Mucosa of rectum (tissue), 2 donors: ENCODE data around the gene MEGF11.

ENCODE experiments used
- H3K27ac ChIP-seq, 2 donors: one replicate each; pipeline ENCODE4 v1.7.0; 2013; ENCODE audit warnings: inconsistent platforms in 2 of 2, low read depth in 2 of 2, low read length in 2 of 2
- H3K27me3 ChIP-seq, 2 donors: one replicate each; pipeline ENCODE4 v1.7.0; 2013; ENCODE audit warnings: low read length in 2 of 2; ENCODE audit not compliant: control insufficient read depth in 2 of 2, insufficient read depth in 2 of 2
- H3K36me3 ChIP-seq, 2 donors: one replicate each; pipeline ENCODE4 v1.7.0; 2013; ENCODE audit warnings: low read length in 2 of 2; ENCODE audit not compliant: control insufficient read depth in 2 of 2, insufficient read depth in 2 of 2
- H3K4me1 ChIP-seq, 2 donors: one replicate each; pipeline ENCODE4 v1.7.0; 2013; ENCODE audit warnings: low read length in 2 of 2, mild to moderate bottlenecking in 1 of 2; ENCODE audit not compliant: control insufficient read depth in 2 of 2, insufficient read depth in 2 of 2
- H3K4me3 ChIP-seq, 2 donors: one replicate each; pipeline ENCODE4 v1.7.0; 2013; ENCODE audit warnings: low read length in 2 of 2
- H3K9ac ChIP-seq, 2 donors: one replicate each; pipeline ENCODE4 v1.7.0; 2013; ENCODE audit warnings: low read length in 2 of 2, low read depth in 1 of 2, mild to moderate bottlenecking in 1 of 2
- H3K9me3 ChIP-seq, 2 donors: one replicate each; pipeline ENCODE4 v1.7.0; 2013; ENCODE audit warnings: low read length in 2 of 2; ENCODE audit not compliant: control insufficient read depth in 2 of 2
- donor health status: healthy.
- donor health status: Normal muscosa, but diverticular disease.

The MEGF11 gene

DNA sequence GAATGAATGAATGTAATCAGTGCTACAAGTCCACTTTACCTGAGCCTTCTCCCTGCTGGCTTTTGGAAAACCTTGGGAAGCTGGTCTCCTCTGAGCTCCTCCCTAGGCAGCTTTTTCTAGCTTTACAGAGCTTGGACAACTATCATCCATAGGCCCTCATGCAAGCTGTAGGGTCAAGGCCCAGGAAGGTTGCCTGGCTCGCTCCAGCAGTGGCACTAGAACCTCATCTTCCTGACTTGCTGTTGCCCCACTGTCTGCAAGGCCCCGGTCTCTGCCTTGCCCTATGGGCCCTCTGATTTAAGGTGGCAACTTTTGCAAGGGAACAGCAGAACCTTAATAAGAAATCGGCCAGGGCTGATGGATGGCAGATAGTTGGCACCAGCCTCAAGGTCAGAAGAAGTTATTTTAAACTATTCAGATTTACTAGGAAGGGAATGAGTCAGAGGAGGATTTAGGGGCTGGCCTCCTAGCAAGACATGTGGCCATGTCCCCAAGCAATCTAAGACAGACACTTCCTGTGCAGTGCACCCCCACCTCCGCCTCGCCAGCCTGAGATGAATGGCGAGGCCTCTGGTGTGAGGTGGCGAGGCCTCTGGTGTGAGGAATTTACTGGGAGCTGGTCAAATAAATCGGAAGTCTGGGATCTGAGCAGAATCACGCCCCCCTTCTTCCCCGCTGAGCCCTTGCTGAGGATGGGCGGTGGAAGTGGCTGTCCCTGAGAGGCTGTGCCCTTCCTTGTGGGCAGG lies 180.8 kb downstream of the MEGF11 start:
- Histone ChIP-seq H3K36me3 (no peaks in the 10 kb centered on the region), H3K4me1 (no peaks in the 10 kb centered on the region), H3K9ac (no peak overlapping the region), H3K27ac (no peak overlapping the region), H3K27me3 (no peaks in the 10 kb centered on the region), H3K9me3 (no peaks in the 10 kb centered on the region), H3K4me3 (no peak overlapping the region)

DNA sequence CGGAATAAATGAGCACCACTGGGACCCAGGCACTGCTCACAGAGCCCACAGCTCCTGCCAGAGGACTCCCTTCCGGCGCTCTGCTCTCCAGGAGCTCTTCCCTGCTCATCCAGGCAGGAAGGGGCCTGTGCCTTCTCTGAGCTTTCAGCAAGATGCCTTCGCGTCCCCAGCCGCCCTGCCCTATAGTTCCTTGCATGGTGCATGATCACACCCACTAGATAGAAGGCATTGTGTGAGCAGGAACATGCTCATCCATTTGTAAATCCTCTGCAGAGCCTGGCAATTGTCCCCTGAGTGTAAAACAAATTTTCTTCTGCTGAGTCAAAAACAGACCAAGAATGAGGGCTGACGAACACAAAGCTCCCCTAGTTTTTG lies 181.6 kb downstream of the MEGF11 start:
- Histone ChIP-seq H3K27ac (no peak overlapping the region), H3K4me3 (no peak overlapping the region), H3K9ac (no peak overlapping the region), H3K36me3 (no peaks in the 10 kb centered on the region), H3K27me3 (no peaks in the 10 kb centered on the region), H3K4me1 (no peaks in the 10 kb centered on the region), H3K9me3 (no peaks in the 10 kb centered on the region)

DNA sequence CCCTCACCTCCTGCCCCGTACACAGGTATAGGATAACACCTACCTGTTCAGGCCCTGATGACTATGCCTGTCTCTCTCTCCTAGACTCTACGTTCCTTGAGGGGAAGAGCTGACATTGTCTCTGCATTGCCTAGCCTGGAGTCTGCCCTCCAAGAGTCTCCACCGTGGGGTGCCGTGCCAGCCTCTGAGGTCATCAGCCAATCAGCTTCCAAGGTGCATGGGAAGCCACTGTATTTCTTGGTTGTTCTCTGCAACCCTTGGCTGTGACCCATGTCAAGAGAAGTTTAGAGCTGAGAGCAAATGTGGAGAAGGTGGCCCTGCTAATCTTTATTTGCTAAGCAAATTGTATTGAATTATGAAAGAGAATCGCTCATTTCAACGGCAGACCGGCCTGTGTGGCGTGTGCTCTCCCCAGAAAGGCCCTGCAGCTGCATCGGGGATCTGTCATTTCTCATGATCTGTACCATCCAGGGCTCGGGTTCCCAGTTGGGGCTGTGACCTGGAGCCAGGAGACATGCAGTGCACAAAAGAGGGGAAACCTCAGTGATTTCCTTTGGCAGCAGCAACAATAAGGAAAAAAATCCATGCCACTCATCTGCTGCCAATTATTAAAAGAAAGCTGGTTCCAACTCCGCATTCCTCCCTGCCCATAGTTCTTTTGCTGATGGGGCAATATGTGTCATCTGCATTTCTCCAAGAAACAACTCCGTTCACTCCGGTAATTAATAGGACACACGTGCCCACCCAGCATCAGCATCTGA lies 182.2 kb downstream of the MEGF11 start:
- H3K27me3 ChIP-seq = no peaks in the 10 kb centered on the region
- no peaks in the 10 kb centered on the region for H3K9me3 ChIP-seq
- H3K27ac ChIP-seq = no peak overlapping the region

DNA sequence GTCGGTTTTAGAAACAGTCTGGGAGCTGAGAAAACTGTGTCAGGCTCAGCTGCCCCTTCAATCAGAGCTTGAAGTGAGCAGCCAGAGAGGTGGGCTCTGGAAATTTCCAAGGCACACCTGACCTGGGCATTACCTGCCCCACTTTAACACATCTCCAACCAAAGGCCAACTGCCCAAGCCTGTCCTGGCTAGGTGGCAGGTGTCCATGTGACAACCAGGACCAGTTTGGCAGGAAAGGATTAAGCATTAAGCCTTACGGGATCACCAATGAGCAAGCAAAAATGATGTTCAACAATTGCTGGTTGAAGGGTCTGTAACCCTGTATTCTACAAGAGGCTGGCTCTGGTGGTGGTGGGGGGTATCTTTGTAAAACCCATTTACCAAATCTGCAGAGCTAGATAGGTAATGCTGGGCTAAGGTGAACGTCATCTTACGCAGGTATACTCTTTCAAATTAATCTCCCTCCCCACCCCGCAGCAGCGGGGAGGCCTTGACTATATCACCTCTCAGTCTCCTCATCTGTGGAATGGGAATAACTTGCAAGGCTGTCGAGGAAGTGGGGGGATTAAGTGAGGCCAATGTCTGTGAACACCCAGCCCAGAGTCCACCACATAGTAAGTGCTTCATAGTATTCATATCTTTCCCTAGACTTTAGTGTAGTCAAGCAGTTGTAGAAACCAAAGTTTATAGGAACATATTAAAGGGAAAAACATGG lies 183.2 kb downstream of the MEGF11 start:
- Histone ChIP-seq H3K27me3 (no peaks in the 10 kb centered on the region), H3K9me3 (no peaks in the 10 kb centered on the region), H3K9ac (no peak overlapping the region), H3K4me3 (no peak overlapping the region), H3K4me1 (no peaks in the 10 kb centered on the region), H3K27ac (no peak overlapping the region), H3K36me3 (no peaks in the 10 kb centered on the region)

More for the DNA sequence above, 182.2 kb downstream of the MEGF11 start:
- Histone ChIP-seq H3K36me3 (no peaks in the 10 kb centered on the region), H3K4me1 (no peaks in the 10 kb centered on the region), H3K9ac (no peak overlapping the region), H3K4me3 (no peak overlapping the region)

DNA sequence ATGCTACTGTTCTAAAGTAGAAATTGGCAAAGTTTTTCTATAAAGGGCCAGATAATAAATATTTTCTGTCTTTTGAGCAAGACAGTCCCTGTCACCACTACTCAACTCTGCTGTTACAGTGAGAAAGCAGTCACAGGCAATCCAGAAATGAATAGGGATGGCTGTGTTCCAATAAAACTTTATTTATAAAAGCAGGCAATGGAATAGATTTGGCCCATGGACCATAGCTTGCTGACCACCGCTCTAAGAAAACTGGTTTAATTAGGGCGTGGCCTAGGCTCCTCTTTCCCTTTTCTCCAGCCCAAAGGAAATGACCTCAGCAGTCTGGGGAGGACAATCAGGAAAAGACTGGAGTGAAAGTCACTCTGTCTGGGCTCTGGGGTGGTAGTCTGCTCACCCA lies 183.8 kb downstream of the MEGF11 start:
- H3K4me3 ChIP-seq = no peak overlapping the region
- no peak overlapping the region for H3K9ac ChIP-seq
- no peak overlapping the region for H3K27ac ChIP-seq
- H3K27me3 ChIP-seq = no peaks in the 10 kb centered on the region
- no peaks in the 10 kb centered on the region for H3K9me3 ChIP-seq
- H3K4me1 ChIP-seq = no peaks in the 10 kb centered on the region
- no peaks in the 10 kb centered on the region for H3K36me3 ChIP-seq

DNA sequence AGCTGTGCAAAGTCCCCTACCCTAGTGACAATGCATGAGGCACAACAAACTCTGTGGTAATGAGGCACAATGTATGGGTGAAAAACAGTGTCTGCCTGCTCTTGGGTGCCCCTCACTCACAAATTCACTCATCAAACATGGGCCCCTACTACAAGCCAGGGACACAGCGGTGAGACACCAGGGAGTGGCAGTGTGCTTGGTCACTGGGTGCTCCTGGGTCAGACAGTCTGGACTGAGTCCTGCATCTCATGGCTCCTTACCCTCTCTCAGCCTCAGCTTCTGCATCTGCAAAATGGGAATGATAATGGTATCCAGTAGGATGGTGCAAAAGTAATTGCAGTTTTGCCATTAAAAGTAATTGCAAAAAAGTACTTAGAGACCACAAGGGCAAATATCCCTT lies 184.7 kb downstream of the MEGF11 start:
- H3K27ac ChIP-seq = no peak overlapping the region
- H3K36me3 ChIP-seq = no peaks in the 10 kb centered on the region
- no peak overlapping the region for H3K4me3 ChIP-seq
- H3K27me3 ChIP-seq = no peaks in the 10 kb centered on the region
- no peaks in the 10 kb centered on the region for H3K4me1 ChIP-seq
- H3K9ac ChIP-seq = no peak overlapping the region
- H3K9me3 ChIP-seq = no peaks in the 10 kb centered on the region

DNA sequence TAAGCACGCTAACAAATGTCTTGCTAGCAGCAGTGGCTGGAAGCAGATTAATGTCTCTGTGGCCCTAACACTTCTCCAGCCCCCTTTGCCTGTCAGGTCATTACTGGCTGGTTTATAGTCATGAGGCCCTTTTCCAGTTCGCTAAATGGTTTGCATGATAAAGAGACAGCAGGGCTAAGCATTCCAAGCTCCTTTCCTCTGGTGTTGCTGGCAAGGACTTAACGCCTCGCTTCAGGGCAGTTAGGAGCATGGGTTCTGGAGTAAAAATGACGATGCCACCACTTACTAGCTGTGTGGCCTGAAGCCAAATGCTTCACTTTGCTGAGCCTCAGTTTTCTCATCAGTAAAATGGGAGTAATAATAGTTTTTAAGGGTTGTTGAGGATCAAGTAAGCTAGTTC lies 185.9 kb downstream of the MEGF11 start:
- H3K36me3 ChIP-seq = no peaks in the 10 kb centered on the region
- H3K4me1 ChIP-seq = no peaks in the 10 kb centered on the region
- no peak overlapping the region for H3K4me3 ChIP-seq
- H3K9me3 ChIP-seq = no peaks in the 10 kb centered on the region
- no peaks in the 10 kb centered on the region for H3K27me3 ChIP-seq
- H3K27ac ChIP-seq = no peak overlapping the region
- no peak overlapping the region for H3K9ac ChIP-seq

DNA sequence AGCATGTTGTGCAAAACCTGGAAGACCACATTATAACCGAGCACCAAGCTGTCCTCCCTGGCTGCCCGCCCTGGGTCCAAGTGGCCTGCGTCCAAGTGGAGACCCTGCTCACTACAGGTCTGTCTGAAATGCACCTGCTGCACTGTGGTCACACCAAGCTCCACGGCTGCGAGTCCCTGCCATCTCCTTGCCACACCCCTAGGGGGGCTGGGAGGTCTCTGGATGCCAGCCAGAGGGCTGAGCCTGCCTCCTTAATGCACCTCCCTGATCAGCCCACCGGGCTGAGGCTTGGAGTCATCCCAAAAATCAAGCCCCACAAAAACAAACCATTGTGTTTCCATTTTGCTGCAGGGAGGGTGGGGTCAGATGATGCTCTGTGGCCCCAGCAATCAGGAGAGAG lies 187.1 kb downstream of the MEGF11 start:
- Histone ChIP-seq H3K9ac (no peak overlapping the region), H3K4me1 (no peaks in the 10 kb centered on the region), H3K27ac (no peak overlapping the region), H3K36me3 (no peaks in the 10 kb centered on the region), H3K27me3 (no peaks in the 10 kb centered on the region), H3K9me3 (no peaks in the 10 kb centered on the region), H3K4me3 (no peak overlapping the region)

DNA sequence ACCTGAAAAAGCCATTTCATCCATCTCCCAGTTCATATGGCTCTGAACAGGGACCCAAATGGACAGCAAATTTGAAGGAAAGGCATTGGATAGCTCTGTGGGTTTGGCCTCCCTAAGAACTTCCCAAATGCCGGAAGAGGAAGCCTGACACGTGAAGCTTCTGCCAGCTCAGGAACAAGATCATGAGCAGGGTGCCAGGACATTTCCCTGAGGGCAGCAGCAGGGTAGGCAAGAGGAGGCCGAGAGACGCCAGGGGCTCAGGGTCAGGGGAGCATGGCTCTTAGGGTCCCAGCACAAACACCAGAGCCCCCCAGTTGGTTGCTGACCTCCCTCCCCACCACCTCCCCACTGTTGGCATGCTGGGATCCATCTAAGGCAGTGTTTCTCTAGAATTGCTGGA lies 187.5 kb downstream of the MEGF11 start:
- H3K27ac ChIP-seq = no peak overlapping the region
- no peak overlapping the region for H3K4me3 ChIP-seq
- H3K4me1 ChIP-seq = no peaks in the 10 kb centered on the region
- no peak overlapping the region for H3K9ac ChIP-seq
- no peaks in the 10 kb centered on the region for H3K27me3 ChIP-seq
- H3K36me3 ChIP-seq = no peaks in the 10 kb centered on the region
- no peaks in the 10 kb centered on the region for H3K9me3 ChIP-seq

DNA sequence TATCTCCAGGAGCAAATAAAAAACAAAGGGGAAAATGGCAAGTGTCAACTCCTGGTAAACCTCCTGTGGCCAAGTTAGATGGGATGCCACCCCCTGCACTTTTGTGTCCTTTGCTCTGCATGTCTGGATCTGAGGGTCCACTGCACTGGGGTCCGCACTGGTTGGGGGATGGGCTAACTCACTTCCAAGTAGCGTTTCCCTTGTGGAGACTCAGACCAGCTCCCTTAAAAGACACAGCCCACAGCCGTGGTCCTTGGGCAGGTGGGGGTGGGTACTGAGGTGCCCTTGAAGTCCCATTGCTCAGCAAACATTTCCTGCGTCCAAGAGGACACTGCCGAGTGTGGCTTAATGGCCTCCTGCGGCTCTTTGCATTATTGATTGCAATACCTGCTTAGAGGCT lies 188.2 kb downstream of the MEGF11 start:
- H3K9me3 ChIP-seq = no peaks in the 10 kb centered on the region
- H3K9ac ChIP-seq = no peak overlapping the region
- H3K4me1 ChIP-seq = no peaks in the 10 kb centered on the region
- no peaks in the 10 kb centered on the region for H3K36me3 ChIP-seq
- no peak overlapping the region for H3K4me3 ChIP-seq
- H3K27ac ChIP-seq = no peak overlapping the region
- H3K27me3 ChIP-seq = no peaks in the 10 kb centered on the region
